Measurements from ENCODE around the gene TBATA.

The TBATA gene

DNA sequence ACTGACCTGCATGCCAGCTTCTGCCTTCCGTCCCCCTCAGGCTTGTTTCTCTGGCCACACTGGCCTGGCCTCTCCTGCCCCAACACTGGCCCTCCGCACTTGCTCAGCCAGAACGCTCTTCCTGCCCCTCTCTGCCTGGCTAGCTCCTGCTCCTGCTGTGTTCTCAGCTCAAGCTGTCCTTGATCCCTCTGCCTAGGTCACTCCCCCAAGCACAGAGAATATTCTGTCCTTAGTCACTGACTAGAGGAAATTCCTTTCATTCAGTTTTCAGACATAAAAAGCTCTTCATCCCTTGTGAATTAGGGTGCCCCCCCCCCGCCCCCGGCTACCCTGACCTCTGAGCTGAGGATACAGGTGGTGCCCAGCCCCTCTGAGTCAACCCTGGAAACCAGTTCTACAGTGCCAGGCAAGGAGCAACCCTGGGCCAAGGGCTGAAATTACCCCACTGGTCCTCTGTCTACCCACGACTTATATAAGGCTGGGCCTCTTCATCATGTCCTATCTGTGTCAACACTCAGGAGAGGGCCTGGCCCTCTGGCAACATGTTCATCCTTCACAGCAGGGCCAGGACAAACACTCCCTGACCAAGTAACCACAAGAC, 23.9 kb upstream of the TBATA start:
- DNase-seq (ENCODE audit: low spot score) = no peak

DNA sequence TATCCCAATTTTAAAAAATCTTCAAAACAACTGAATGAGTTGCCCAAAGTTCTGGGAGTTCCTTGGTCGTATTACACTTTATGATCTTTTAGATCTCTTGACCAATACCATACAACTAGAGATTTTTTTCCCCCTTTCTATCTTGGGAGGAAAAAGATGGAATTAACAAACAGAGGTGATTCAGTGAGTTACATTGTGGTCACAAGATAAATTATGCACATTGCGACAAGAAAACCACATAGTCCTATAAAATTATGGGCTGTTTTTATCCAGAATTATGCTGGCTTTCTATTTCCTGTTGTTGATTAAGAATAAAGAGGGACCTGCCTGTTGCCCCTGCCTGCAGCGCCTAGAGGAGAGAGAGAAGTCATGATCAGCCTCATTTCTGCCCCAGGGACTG, 22.4 kb upstream of the TBATA start:
- no peak for DNase-seq (ENCODE audit: low spot score)

DNA sequence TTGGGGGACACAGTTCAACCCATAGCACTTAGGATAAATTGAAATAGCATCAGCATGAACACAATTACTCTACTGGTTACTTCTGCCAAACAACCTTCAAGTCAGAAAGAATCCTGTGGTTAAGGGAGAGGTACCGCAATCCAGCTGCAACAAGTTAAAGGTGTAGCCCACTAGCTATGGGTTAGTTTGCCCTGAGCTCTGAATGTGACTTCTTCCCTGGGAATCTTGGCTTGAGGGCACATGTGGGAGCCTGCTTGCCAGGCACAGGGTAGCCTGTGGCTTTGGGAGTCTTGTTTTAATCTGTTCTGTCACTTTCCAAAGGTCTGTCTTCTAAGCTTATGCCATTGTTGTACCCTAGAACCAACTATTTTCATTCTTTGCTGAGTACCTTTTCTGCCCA, 21.7 kb upstream of the TBATA start:
- no peak for DNase-seq (ENCODE audit: low spot score)

DNA sequence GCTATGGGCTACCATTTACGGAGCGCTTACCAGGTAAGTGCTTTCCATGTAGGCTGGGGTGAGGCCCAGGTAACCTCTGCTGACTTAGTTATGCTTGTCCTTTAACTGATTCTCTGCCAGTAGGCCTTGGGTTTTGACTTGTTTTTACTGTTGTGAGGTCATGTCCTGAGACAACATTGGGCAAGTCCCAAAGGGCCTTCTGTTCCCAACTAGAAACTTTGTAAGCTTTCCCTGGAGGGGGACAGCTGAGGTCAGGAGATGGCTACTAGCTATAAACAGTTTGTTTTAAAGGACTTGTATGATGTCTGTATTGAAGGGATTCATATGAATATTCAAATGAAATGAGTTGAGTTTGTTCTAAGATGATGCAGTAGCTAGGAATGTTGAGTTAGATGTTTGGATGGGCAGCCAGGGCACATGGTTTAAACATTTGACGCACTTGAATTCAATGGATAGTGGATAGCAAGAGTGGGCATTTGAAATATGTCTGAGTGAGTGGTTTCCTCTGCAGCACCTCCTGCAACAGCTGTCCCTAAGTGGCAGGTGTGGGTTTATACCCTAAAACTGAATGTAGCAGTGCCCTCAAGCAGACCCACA, 20.5 kb upstream of the TBATA start:
- no peak for DNase-seq (ENCODE audit: low spot score)

DNA sequence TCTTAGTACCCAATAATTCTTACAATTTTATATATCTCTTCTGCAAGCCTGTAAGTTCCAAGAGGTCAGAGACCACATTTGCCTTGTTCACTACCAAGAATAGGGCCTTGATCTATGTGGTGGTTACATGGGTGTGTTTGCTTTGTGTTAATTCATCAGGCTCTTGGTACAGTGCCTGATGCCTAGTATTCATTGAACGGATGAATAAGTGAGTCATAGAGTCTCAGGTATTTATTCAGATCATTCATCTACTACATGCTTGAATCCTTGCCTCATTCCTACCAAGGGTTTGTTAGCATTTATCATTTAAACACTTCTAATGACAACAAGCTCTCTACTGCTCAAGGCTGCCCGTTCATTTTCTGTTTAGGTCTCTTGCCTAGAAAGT, 19.2 kb upstream of the TBATA start:
- DNase-seq (ENCODE audit: low spot score) = no peak

DNA sequence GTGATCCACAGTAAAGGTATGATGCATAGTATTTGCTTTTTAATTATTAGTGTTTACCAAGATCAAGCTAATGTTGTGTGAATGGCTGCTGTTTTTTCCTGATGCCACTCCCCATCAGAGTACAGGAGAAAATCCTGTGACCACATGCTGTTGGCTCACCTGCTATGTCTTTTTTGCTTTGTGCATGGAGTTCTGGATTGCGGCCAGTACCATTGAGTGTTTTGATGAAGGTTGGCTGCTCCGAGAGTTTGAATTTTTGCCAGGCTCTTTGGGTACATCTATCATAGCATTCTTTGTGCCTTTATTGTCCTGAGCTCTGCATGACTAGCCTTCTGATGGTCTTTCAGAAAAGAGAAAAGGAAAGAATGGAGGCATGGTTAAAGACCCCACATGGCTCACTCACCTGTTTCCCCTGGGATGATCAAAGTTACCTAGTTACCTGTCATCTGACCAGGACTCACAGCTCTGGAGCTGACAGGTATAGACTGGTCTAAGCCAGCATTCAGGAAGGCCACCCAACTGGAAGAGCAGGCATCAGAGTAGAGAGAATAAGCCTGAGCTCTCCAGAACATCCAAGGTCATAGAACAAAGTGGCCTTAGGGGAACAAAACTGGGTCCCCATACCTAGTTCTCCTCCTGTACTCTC, 18.7 kb upstream of the TBATA start:
- DNase-seq (ENCODE audit: low spot score) = no peak

GRCh38 chr10:70801854-70802253, 16.7 kb upstream of the TBATA start:
- no peak for DNase-seq (ENCODE audit: low spot score)

- no peak for DNase-seq (ENCODE audit: low spot score)
Measured at GRCh38 chr10:70799124-70799523, 13.9 kb upstream of the TBATA start.

DNA sequence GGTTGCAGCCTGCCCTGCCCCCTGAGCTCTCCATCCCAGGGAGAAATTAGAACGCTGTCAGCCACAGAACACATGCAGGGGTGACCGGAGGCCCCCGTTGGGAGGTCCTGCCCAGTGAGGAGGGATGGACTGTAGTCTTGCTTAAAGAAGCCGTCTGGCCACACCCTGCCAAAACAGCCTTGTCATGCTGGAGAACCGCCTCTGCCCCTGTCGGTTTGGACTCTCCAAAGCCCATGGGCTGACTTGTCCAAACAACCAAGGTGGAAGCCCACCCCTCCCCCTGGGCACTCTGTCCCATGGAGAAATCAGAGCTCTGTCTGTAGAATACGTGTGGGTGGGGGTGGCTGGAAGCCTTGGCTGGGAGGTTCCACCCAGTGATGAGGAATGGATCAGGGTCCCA, 12.7 kb upstream of the TBATA start:
- no peak for DNase-seq (ENCODE audit: low spot score)

DNA sequence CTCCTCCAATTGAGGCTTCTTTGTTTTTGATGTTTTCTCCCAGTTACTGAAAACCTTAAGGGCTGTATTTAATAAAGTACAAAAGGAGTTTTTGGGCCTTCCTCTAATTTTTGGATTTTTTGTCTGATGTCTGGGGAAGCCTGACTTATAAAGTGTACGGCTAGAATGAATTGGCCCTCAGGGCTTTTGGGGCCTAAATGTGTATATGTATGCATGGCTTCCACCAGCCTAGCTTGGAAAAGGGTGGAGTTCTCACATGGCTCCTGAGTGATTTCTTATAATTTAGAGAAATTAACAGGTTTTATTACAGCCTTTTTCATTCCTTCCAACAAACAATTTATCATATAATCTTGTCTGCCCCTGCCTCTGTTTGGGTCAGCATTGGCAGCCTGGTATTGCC, 10.4 kb upstream of the TBATA start:
- no peak for DNase-seq (ENCODE audit: low spot score)

GRCh38 chr10:70791386-70792039, 6.3 kb upstream of the TBATA start:
- DNase-seq (ENCODE audit: low spot score) = no peak

GRCh38 chr10:70786799-70787415, 1.7 kb upstream of the TBATA start:
- no peak for DNase-seq (ENCODE audit: low spot score)

GRCh38 chr10:70784471-70784870, 706 bp downstream of the TBATA start:
- no peak for DNase-seq (ENCODE audit: low spot score)

DNA sequence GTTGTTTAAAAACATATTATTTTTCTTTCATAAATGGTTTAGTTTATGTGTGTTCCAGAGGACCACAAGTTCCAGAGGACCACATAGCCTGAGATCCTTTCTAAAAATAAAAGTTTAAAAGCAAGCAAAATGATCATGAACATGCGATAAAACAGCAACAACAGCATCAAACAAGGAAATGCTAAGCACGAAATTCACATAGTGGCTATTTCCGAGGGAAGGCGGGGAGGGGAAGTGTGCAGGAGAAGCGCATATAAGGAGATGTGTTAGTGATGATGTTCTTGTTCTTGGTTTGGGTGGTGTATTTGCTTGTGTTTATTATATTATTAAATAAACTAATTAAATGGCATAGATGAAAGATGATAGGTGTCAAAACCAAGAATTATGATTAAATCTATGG, 1.2 kb downstream of the TBATA start:
- DNase-seq (ENCODE audit: low spot score) = no peak

DNA sequence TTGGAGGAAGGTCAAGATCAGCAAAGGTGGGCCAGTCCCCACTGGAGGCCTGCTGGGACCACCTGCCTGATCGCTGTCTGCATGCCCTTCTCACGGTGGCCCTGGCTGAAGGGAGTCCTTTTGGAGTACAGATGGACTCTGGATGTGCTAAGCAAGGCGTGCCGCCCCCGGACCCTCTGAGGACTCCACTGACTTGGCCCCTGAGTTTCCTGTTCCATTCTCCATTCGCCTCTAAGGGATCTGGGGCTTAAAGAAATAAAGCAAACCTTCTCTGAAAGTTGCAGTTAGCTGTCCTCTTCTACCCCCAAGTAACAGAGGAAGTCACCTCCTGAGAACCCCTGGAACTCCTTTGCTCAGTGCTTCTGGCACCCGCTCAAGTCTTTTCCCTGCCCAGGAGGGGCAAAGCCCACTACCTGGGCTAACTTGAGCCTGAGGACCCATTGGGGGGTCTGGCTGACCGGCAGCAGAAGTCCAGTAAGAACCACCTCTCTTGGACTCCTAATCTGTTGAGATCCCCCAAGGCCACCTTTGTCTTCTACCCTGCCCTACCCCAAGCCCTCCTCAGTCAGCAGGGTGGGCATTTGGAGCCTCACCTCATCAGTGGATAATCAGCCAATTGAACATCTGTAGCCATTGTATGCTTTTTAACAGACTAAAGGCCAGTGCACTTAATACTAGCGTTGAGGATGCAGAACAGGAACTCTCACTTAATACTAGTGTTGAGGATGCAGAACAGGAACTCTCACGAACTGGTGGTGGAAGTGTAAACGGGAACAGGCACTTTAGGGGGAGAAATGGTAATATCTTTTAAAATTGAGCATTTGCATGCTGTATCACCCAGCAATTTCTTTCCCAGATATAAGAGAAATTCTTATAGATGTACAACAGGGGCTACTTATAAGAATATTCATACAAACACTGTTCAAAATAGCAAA, 2.2 kb downstream of the TBATA start:
- DNase-seq (ENCODE audit: low spot score) = no peak

DNA sequence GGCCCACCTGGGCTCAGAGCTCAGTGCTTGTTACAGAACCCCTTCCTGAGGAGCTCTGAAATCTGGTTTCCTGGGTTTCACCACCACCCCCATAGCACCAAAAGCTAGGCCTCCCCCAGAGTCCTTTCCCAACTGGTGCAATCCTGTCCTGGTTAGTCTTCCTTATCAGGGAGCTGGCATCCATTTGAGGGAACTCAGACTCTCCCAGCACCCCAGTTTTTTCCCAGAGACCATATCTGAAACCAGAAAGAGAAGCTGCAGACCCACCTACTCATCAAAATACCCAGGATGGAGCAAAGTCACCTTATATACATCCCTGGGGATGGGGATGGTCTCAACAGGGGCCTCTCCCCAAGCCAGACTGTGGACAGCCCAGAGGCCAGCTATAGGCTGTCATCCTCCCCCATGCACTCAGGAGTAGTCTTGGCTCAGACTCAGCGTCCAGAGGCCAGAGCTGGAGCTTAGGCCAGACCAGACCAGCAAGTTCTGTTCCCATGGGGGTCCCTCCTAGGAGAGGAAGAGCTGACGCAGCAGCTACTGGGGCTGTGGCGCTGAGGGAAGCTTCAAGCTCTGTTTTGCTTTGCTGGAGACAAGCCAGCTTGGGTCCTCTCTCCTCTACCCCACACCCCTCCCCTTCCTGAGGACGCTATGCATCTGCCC, 3.0 kb downstream of the TBATA start:
- no peak for DNase-seq (ENCODE audit: low spot score)

- DNase-seq (ENCODE audit: low spot score) = no peak
Measured at GRCh38 chr10:70781461-70782051, 3.6 kb downstream of the TBATA start.

DNA sequence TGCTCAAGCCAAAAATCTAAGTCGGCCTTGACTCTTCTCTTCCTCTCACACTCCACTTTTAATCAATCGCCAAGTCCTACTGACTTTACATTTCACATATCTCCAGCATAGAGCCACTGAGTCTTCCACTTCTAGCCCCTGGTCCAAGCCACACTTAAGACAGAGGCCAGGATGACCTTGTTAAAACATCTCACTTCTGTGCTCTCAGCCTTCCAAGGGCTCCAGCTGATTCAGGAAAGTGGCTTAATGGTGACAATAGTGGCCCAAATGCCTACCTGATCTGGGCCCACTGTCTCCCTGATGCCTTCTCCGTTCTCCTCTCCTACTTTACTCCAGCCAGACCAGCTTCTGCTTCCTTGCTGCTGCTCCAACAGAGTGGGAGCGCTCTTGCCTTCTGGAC, 4.4 kb downstream of the TBATA start:
- DNase-seq (ENCODE audit: low spot score) = no peak

DNA sequence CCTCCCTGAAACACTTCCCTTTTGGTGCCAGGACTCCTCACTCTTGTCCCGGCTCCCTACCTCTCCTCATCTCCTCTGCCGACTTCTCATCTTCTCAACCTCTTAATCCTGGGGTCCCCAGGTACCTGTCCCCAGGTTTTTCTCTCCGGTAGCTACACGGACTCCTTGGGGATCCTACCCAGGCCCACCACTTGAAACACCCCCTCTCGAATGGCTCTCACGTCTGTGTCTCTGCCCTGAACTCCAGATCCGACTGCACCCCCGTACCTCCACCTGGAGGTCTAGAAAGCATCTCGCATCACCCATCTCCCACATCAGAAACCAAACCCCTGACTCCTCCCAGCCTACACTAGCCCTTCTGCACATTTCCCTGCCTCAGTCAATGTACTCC, 4.8 kb downstream of the TBATA start:
- no peak for DNase-seq (ENCODE audit: low spot score)
